Measurements from ENCODE around the gene GNA14. TPM values are rescaled to one million over a fixed set of nuclear protein-coding genes. Genes with fewer than 3 reads are reported as not detected.

The GNA14 gene
- total and polyA plus RNA-seq, 5 donors from 2014 or later = not detected

DNA sequence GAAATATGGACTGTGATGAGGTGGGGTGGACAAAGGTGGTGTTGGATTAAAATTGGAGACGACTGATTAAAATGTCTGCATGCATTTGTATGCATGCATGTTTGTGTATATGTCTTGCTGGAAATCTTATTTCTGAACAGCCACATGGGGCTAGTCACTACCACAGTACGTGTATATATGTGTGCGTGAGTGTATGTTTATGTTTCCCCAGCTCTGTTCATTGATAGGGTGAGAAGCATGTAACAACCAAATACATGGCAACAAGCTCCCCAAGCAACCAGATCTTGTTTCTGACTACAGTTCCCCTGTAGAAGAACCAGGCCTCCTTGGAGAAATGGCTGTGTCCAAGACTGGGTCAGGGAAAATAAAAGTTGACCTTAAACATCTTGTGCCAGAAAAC lies 139.7 kb downstream of the GNA14 start:
- Mint-ChIP-seq H3K9me3 (peaks cover 0 to 1% (median 0%) of the 10 kb centered on the region in 7 donors), H3K4me3 (no peak overlapping the region), H3K36me3 (no peaks in the 10 kb centered on the region), H3K27me3 (peaks cover 10% of the 10 kb centered on the region), H3K27ac (no peak overlapping the region), H3K4me1 (no peaks in the 10 kb centered on the region)
- no peak overlapping the region for H3K27ac ChIP-seq (ENCODE audit: insufficient read depth, low read length, poor library complexity, severe bottlenecking)
- no peaks in the 10 kb centered on the region for H3K4me1 ChIP-seq (ENCODE audit: control insufficient read depth, insufficient read depth, low read length, poor library complexity, severe bottlenecking)
- peaks cover 4% of the 10 kb centered on the region for H3K27me3 ChIP-seq (ENCODE audit: control insufficient read depth, insufficient read depth, low read length)
- H3K9me3 ChIP-seq (ENCODE audit: control insufficient read depth in 2 of 2, low read length in 2 of 2) = no peaks in the 10 kb centered on the region
- H3K4me3 ChIP-seq (ENCODE audit: low read depth, low read length) = no peak overlapping the region
- no peaks in the 10 kb centered on the region for H3K36me3 ChIP-seq (ENCODE audit: control insufficient read depth, insufficient read depth, low read length)
- ATAC-seq (ENCODE audit: low read depth in 2 of 2) (no peak), DNase-seq (no peak)

DNA sequence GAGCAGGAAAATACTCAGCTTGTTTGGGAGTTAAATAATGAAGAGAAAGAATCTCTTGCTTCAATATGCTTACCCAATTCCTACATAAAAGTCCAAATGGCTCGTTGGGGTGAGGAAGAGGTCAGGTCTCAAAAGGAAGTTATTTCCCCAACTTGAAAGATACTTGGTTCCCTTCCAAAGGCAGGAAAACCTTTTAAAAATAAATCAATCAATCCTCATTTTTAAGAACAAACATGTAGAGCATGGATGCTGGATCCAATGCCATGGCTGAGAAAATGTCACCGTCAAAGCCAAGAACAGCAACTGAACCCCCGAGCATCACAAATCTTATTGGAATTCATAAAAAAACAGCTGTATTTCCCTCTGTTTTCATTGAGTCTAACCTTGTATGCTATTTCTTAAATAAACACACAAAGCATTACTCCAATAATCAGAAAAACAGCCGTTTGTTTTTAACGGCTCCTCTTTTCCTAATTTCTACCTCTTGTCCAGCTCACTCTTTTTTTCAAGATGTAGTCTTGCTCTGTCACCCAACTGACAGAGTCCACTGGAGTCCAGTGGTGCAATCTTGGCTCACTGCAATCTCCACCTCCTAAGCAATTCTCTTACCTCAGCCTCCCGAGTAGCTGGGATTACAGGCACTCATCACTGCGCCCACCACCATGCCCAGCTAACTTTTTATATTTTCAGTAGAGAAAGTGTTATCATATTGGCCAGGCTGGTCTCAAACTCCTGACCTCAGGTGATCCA lies 140.7 kb downstream of the GNA14 start:
- Mint-ChIP-seq H3K27me3 (peaks cover 10% of the 10 kb centered on the region), H3K27ac (no peak overlapping the region), H3K36me3 (no peaks in the 10 kb centered on the region), H3K9me3 (peaks cover 0 to 2% (median 0%) of the 10 kb centered on the region in 7 donors), H3K4me3 (no peak overlapping the region), H3K4me1 (no peaks in the 10 kb centered on the region)
- H3K4me1 ChIP-seq (ENCODE audit: control insufficient read depth, insufficient read depth, low read length, poor library complexity, severe bottlenecking) = no peaks in the 10 kb centered on the region
- H3K27ac ChIP-seq (ENCODE audit: insufficient read depth, low read length, poor library complexity, severe bottlenecking) = no peak overlapping the region
- no peaks in the 10 kb centered on the region for H3K36me3 ChIP-seq (ENCODE audit: control insufficient read depth, insufficient read depth, low read length)
- no peak overlapping the region for H3K4me3 ChIP-seq (ENCODE audit: low read depth, low read length)
- no peaks in the 10 kb centered on the region for H3K9me3 ChIP-seq (ENCODE audit: control insufficient read depth in 2 of 2, low read length in 2 of 2)
- no peak for ATAC-seq (ENCODE audit: low read depth in 2 of 2)
- peaks cover 4% of the 10 kb centered on the region for H3K27me3 ChIP-seq (ENCODE audit: control insufficient read depth, insufficient read depth, low read length)
- DNase-seq = no peak

- peaks cover 4% of the 10 kb centered on the region for H3K27me3 ChIP-seq (ENCODE audit: control insufficient read depth, insufficient read depth, low read length)
- H3K27ac ChIP-seq (ENCODE audit: insufficient read depth, low read length, poor library complexity, severe bottlenecking) = no peak overlapping the region
- no peaks in the 10 kb centered on the region for H3K36me3 ChIP-seq (ENCODE audit: control insufficient read depth, insufficient read depth, low read length)
- no peak for DNase-seq
- Mint-ChIP-seq H3K27ac (no peak overlapping the region), H3K27me3 (peaks cover 10% of the 10 kb centered on the region), H3K4me1 (no peaks in the 10 kb centered on the region), H3K36me3 (no peaks in the 10 kb centered on the region), H3K4me3 (no peak overlapping the region), H3K9me3 (peaks cover 0 to 2% (median 0%) of the 10 kb centered on the region in 7 donors)
- H3K4me3 ChIP-seq (ENCODE audit: low read depth, low read length) = no peak overlapping the region
- H3K4me1 ChIP-seq (ENCODE audit: control insufficient read depth, insufficient read depth, low read length, poor library complexity, severe bottlenecking) = no peaks in the 10 kb centered on the region
- no peak for ATAC-seq (ENCODE audit: low read depth in 2 of 2)
- H3K9me3 ChIP-seq (ENCODE audit: control insufficient read depth in 2 of 2, low read length in 2 of 2) = no peaks in the 10 kb centered on the region
Observed at GRCh38 chr9:77505232-77505631, 142.9 kb downstream of the GNA14 start.

GRCh38 chr9:77502568-77502967 lies 145.6 kb downstream of the GNA14 start:
- DNase-seq (no peak), ATAC-seq (ENCODE audit: low read depth in 2 of 2) (no peak)
- no peaks in the 10 kb centered on the region for H3K36me3 Mint-ChIP-seq
- H3K36me3 ChIP-seq (ENCODE audit: control insufficient read depth, insufficient read depth, low read length) = no peaks in the 10 kb centered on the region
- H3K9me3 Mint-ChIP-seq = peaks cover 0 to 2% (median 0%) of the 10 kb centered on the region in 7 donors
- peaks cover 1% of the 10 kb centered on the region for H3K27me3 ChIP-seq (ENCODE audit: control insufficient read depth, insufficient read depth, low read length)
- no peak overlapping the region for H3K4me3 Mint-ChIP-seq
- no peaks in the 10 kb centered on the region for H3K9me3 ChIP-seq (ENCODE audit: control insufficient read depth in 2 of 2, low read length in 2 of 2)
- no peaks in the 10 kb centered on the region for H3K4me1 Mint-ChIP-seq
- H3K27ac ChIP-seq (ENCODE audit: insufficient read depth, low read length, poor library complexity, severe bottlenecking) = no peak overlapping the region
- H3K4me1 ChIP-seq (ENCODE audit: control insufficient read depth, insufficient read depth, low read length, poor library complexity, severe bottlenecking) = no peaks in the 10 kb centered on the region
- H3K27me3 Mint-ChIP-seq = no peaks in the 10 kb centered on the region
- no peak overlapping the region for H3K27ac Mint-ChIP-seq
- no peak overlapping the region for H3K4me3 ChIP-seq (ENCODE audit: low read depth, low read length)

DNA sequence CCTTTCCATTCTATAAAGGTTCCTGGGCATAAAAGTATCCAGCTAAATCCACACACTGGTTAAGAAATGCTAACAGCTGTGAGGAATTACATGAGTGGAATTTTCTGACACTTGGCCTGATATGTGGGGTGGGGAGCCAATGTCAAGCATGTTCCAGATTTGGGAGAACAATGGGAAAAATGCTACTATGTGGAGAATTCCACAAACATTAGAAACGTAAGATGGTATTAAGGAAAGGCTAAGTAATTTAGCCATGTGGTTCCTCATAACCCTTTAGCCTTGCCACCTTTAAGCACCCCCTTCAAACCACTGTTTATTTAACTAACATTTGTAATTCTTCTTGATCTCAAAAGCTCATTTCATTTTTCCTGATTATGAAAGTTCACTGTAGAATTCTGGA lies 149.2 kb downstream of the GNA14 start:
- no peak for ATAC-seq (ENCODE audit: low read depth in 2 of 2)
- peaks cover 0 to 2% (median 0%) of the 10 kb centered on the region in 4 donors for H3K4me1 Mint-ChIP-seq
- peaks cover 0 to 2% (median 0%) of the 10 kb centered on the region in 7 donors for H3K9me3 Mint-ChIP-seq
- DNase-seq = no peak
- peaks cover 26% of the 10 kb centered on the region for H3K27me3 Mint-ChIP-seq
- no peak overlapping the region for H3K27ac ChIP-seq (ENCODE audit: insufficient read depth, low read length, poor library complexity, severe bottlenecking)
- no peaks in the 10 kb centered on the region for H3K4me1 ChIP-seq (ENCODE audit: control insufficient read depth, insufficient read depth, low read length, poor library complexity, severe bottlenecking)
- no peaks in the 10 kb centered on the region for H3K9me3 ChIP-seq (ENCODE audit: control insufficient read depth in 2 of 2, low read length in 2 of 2)
- H3K27me3 ChIP-seq (ENCODE audit: control insufficient read depth, insufficient read depth, low read length) = peaks cover 6% of the 10 kb centered on the region
- H3K36me3 ChIP-seq (ENCODE audit: control insufficient read depth, insufficient read depth, low read length) = no peaks in the 10 kb centered on the region
- no peak overlapping the region for H3K4me3 ChIP-seq (ENCODE audit: low read depth, low read length)
- no peak overlapping the region for H3K4me3 Mint-ChIP-seq
- no peak overlapping the region for H3K27ac Mint-ChIP-seq
- no peaks in the 10 kb centered on the region for H3K36me3 Mint-ChIP-seq

DNA sequence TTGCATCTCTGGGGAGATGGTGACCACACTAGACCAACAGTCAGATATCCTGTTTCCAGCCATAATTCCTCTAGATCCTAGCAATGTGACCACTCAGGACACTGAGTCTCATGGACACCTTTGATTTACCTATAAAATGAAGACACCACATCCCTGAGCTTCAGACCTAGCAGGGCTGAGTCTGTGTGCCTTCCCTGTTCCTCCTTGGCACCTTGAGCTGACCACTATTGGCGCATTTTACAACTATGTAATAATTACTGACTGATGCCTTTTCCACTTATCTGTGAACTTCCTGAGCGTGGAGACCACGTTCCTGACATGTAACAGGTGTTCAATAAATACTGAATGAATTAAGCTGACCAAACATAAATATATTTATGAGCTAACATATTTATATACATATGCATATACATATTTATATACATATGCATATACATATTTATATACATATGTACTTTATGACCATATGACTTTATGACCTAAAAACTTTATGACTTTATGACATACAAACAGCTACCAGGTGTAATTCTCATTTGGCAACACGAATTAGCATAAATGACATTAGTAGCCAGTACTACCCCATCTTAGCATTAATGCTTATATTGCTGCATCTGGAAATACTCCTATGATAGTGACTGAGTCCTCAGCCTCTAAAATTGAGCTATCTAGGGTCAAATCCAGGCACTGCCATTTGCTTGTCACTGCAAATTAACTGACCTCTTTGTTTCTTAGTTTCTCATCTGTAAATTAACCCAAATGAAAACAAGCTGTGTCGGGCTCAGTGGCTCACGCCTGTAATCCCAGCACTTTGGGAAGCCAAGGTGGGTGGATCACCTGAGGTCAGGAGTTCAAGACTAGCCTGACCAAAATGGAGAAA lies 150.6 kb downstream of the GNA14 start:
- no peak overlapping the region for H3K4me3 Mint-ChIP-seq
- ATAC-seq (ENCODE audit: low read depth in 2 of 2) (no peak), DNase-seq (no peak)
- H3K36me3 Mint-ChIP-seq = no peaks in the 10 kb centered on the region
- H3K27me3 Mint-ChIP-seq = peaks cover 34% of the 10 kb centered on the region
- H3K27ac Mint-ChIP-seq = no peak overlapping the region
- Histone ChIP-seq H3K4me3 (ENCODE audit: low read depth, low read length) (no peak overlapping the region), H3K4me1 (ENCODE audit: control insufficient read depth, insufficient read depth, low read length, poor library complexity, severe bottlenecking) (no peaks in the 10 kb centered on the region), H3K27me3 (ENCODE audit: control insufficient read depth, insufficient read depth, low read length) (peaks cover 6% of the 10 kb centered on the region), H3K9me3 (ENCODE audit: control insufficient read depth in 2 of 2, low read length in 2 of 2) (no peaks in the 10 kb centered on the region), H3K27ac (ENCODE audit: insufficient read depth, low read length, poor library complexity, severe bottlenecking) (no peak overlapping the region), H3K36me3 (ENCODE audit: control insufficient read depth, insufficient read depth, low read length) (no peaks in the 10 kb centered on the region)
- H3K9me3 Mint-ChIP-seq = no peaks in the 10 kb centered on the region
- H3K4me1 Mint-ChIP-seq = peaks cover 0 to 2% (median 0%) of the 10 kb centered on the region in 4 donors

GRCh38 chr9:77495834-77496671 lies 152.1 kb downstream of the GNA14 start:
- Mint-ChIP-seq H3K27me3 (peaks cover 39% of the 10 kb centered on the region), H3K36me3 (no peaks in the 10 kb centered on the region), H3K4me1 (peaks cover 0 to 2% (median 0%) of the 10 kb centered on the region in 4 donors), H3K4me3 (no peak overlapping the region), H3K27ac (no peak overlapping the region), H3K9me3 (no peaks in the 10 kb centered on the region)
- DNase-seq (no peak), ATAC-seq (ENCODE audit: low read depth in 2 of 2) (no peak)
- H3K4me1 ChIP-seq (ENCODE audit: control insufficient read depth, insufficient read depth, low read length, poor library complexity, severe bottlenecking) = no peaks in the 10 kb centered on the region
- peaks cover 0 to under 1% of the 10 kb centered on the region in 2 experiments for H3K9me3 ChIP-seq (ENCODE audit: control insufficient read depth in 2 of 2, low read length in 2 of 2)
- H3K36me3 ChIP-seq (ENCODE audit: control insufficient read depth, insufficient read depth, low read length) = no peaks in the 10 kb centered on the region
- no peak overlapping the region for H3K27ac ChIP-seq (ENCODE audit: insufficient read depth, low read length, poor library complexity, severe bottlenecking)
- H3K4me3 ChIP-seq (ENCODE audit: low read depth, low read length) = no peak overlapping the region
- peaks cover 6% of the 10 kb centered on the region for H3K27me3 ChIP-seq (ENCODE audit: control insufficient read depth, insufficient read depth, low read length)
